ENCODE measurements around the gene PYROXD2.

PYROXD2 gene

GRCh38 chr10:98382691-98383101 lies 32.3 kb downstream of the PYROXD2 start:
- no peak for DNase-seq (ENCODE audit: extremely low read depth, low read depth)
- H3K4me3 ChIP-seq (replicated peaks; ENCODE audit: low read depth, low read length) = no peak overlapping the region
- TF ChIP-seq, protein P1, sequence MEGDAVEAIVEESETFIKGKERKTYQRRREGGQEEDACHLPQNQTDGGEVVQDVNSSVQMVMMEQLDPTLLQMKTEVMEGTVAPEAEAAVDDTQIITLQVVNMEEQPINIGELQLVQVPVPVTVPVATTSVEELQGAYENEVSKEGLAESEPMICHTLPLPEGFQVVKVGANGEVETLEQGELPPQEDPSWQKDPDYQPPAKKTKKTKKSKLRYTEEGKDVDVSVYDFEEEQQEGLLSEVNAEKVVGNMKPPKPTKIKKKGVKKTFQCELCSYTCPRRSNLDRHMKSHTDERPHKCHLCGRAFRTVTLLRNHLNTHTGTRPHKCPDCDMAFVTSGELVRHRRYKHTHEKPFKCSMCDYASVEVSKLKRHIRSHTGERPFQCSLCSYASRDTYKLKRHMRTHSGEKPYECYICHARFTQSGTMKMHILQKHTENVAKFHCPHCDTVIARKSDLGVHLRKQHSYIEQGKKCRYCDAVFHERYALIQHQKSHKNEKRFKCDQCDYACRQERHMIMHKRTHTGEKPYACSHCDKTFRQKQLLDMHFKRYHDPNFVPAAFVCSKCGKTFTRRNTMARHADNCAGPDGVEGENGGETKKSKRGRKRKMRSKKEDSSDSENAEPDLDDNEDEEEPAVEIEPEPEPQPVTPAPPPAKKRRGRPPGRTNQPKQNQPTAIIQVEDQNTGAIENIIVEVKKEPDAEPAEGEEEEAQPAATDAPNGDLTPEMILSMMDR (IDR thresholded peaks at IDR 0.05; ENCODE audit: low read depth, low read length, missing control alignments) = no peak

- TF ChIP-seq, protein P1 (IDR thresholded peaks at IDR 0.05; ENCODE audit: low read depth, low read length, missing control alignments) = no peak
- H3K4me3 ChIP-seq (replicated peaks; ENCODE audit: low read depth, low read length) = no peak overlapping the region
- DNase-seq (ENCODE audit: extremely low read depth, low read depth) = no peak
These were observed 34.3 kb downstream of the PYROXD2 start for GRCh38 chr10:98380493-98381339.

- no peak for DNase-seq (ENCODE audit: extremely low read depth, low read depth)
- TF ChIP-seq, protein P1 (IDR thresholded peaks at IDR 0.05; ENCODE audit: low read depth, low read length, missing control alignments) = no peak
- H3K4me3 ChIP-seq (replicated peaks; ENCODE audit: low read depth, low read length) = no peak overlapping the region
These were observed 36.3 kb downstream of the PYROXD2 start for GRCh38 chr10:98378722-98379121.

DNA sequence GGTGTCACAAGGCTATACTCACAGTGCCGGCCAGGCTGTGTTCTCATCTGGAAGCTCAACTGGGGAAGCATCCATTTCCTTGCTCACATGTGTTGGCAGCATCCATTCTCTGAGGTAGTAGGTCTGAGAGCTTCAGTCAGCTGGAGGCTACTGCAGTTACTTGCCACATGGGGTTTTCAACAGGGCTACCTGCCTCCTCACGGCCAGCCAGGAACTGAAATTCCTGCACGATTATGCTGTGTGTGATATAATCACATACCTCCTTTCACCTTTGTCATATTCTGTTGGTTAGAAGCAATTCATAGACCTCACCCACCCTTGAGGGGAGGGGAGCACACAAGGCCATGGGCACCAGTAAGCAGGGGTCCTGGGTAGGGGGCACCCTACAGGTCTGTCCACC lies 37.4 kb downstream of the PYROXD2 start:
- no peak overlapping the region for H3K4me3 ChIP-seq (replicated peaks; ENCODE audit: low read depth, low read length)
- TF ChIP-seq, protein P1 (IDR thresholded peaks at IDR 0.05; ENCODE audit: low read depth, low read length, missing control alignments) = no peak
- no peak for DNase-seq (ENCODE audit: extremely low read depth, low read depth)

DNA sequence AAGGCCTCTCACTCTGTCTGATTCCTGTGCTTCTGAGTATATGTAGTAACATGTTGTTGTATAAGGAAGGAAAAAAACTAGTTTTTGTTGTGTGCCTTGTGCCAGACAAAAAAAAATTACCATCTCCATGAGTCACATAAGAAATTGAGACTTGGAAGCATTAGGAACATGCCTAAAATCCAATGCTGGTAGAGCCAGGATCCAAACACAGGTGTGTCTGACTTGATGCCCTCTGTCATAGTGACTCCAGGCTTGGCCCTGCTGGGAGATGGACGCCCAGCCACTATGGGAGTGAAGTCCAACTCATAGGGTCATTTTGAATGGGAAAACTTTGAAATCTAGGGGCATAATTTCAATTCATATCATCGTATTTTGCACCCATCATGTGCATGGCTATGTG lies 38.0 kb downstream of the PYROXD2 start:
- TF ChIP-seq, protein P1 (IDR thresholded peaks at IDR 0.05; ENCODE audit: low read depth, low read length, missing control alignments) = no peak
- H3K4me3 ChIP-seq (replicated peaks; ENCODE audit: low read depth, low read length) = no peak overlapping the region
- no peak for DNase-seq (ENCODE audit: extremely low read depth, low read depth)

- H3K4me3 ChIP-seq (replicated peaks; ENCODE audit: low read depth, low read length) = no peak overlapping the region
- TF ChIP-seq, protein P1 (IDR thresholded peaks at IDR 0.05; ENCODE audit: low read depth, low read length, missing control alignments) = no peak
- DNase-seq (ENCODE audit: extremely low read depth, low read depth) = peak; percentile 19
These were observed 38.5 kb downstream of the PYROXD2 start for GRCh38 chr10:98376485-98376884.

All from HFF-Myc (cell line).